BE2C (cell line): ENCODE results near the gene PIKFYVE.

Experiments
- DNase-seq: peaks from one replicate; pipeline ENCODE4 v3.0.0-alpha.2; 2020
- H3K27me3 ChIP-seq: fragments of 250-450 bp; sonication (Bioruptor Pico); 2 replicates; pipeline ENCODE4 v1.5.1; 2020; ENCODE audit warnings: mild to moderate bottlenecking
- H3K36me3 ChIP-seq: fragments of 250-450 bp; sonication (Bioruptor Pico); 2 replicates; pipeline ENCODE4 v1.5.1; 2020; ENCODE audit warnings: mild to moderate bottlenecking
- H3K4me1 ChIP-seq: fragments of 250-450 bp; sonication (Bioruptor Pico); 2 replicates; pipeline ENCODE4 v1.5.1; 2020
- H3K4me3 ChIP-seq: 2 replicates; pipeline ENCODE4 v1.5.1; 2011; ENCODE audit warnings: low read depth, low read length
- H3K9me3 ChIP-seq: fragments of 250-450 bp; sonication (Bioruptor Pico); 2 replicates; pipeline ENCODE4 v1.5.1; 2020
- TF ChIP-seq, protein P1 (sequence below): IDR thresholded peaks from 2 replicates; pipeline ENCODE4 v1.5.1; 2012; ENCODE audit warnings: mild to moderate bottlenecking, low read depth, low read length

The PIKFYVE gene

DNA sequence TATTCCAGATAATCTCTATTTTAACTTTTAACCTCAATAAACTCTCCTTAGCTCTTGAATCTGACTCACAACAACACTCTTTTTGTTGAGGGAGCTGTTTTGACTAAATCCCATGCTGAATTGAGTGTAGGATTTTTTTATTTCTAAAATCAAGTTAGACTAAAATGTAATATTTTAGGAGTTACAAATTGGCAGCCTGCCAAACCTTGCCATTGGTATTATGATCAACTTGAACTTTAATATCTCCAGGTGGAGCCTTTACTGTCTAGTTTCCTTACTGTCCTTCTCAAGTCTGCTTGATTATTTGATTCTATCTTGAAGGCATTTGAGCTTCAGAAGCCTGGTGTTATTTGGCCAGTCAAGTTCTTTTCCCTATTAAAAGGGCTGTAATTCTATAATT, 8.7 kb downstream of the PIKFYVE start:
- Histone ChIP-seq H3K36me3 (peaks cover 68% of the 10 kb centered on the region), H3K4me3 (no peak overlapping the region), H3K27me3 (no peaks in the 10 kb centered on the region), H3K9me3 (no peaks in the 10 kb centered on the region), H3K4me1 (peaks cover 8% of the 10 kb centered on the region)
- no peak for DNase-seq
- TF ChIP-seq, protein P1, sequence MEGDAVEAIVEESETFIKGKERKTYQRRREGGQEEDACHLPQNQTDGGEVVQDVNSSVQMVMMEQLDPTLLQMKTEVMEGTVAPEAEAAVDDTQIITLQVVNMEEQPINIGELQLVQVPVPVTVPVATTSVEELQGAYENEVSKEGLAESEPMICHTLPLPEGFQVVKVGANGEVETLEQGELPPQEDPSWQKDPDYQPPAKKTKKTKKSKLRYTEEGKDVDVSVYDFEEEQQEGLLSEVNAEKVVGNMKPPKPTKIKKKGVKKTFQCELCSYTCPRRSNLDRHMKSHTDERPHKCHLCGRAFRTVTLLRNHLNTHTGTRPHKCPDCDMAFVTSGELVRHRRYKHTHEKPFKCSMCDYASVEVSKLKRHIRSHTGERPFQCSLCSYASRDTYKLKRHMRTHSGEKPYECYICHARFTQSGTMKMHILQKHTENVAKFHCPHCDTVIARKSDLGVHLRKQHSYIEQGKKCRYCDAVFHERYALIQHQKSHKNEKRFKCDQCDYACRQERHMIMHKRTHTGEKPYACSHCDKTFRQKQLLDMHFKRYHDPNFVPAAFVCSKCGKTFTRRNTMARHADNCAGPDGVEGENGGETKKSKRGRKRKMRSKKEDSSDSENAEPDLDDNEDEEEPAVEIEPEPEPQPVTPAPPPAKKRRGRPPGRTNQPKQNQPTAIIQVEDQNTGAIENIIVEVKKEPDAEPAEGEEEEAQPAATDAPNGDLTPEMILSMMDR = no peak

DNA sequence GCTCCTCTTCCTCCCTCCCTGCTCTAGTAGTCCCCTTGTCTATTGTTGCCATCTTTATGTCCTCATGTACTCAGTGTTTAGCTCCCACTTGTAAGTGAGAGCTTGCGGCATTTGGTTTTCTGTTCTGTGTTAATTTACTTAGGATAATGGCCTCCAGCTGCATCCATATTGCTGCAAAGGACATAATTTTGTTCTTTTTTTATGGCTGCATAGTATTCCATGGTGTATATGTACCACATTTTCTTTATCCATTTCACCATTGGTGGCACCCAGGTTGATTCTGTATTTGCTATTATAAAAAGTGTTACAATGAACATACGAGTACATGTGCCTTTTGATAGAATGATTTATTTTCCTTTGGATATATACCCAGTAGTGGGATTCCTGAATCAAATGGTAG, 12.5 kb downstream of the PIKFYVE start:
- Histone ChIP-seq H3K4me1 (peaks cover 8% of the 10 kb centered on the region), H3K9me3 (no peaks in the 10 kb centered on the region), H3K27me3 (no peaks in the 10 kb centered on the region), H3K36me3 (peaks cover 78% of the 10 kb centered on the region), H3K4me3 (no peak overlapping the region)
- TF ChIP-seq, protein P1 = no peak
- DNase-seq = no peak

DNA sequence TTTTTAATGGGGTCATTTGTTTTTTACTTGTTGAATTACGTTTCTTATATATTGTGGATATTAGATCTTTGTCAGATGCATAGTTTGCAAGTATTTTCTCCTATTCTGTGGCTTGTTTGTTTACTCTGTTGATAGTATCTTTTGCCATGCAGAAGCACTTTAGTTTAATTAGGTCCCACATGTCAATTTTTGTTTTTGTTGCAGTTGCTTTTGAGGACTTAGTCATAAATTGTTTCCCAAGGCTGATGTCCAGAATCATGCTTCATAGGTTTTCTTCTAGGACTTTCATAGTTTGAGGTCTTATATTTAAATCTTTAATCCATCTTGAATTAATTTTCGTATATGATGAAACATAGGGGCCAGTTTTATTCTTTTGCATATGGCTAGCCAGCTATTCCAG, 13.2 kb downstream of the PIKFYVE start:
- Histone ChIP-seq H3K27me3 (no peaks in the 10 kb centered on the region), H3K36me3 (peaks cover 71% of the 10 kb centered on the region), H3K9me3 (no peaks in the 10 kb centered on the region), H3K4me3 (no peak overlapping the region), H3K4me1 (peaks cover 6% of the 10 kb centered on the region)
- DNase-seq = no peak
- TF ChIP-seq, protein P1 = no peak

DNA sequence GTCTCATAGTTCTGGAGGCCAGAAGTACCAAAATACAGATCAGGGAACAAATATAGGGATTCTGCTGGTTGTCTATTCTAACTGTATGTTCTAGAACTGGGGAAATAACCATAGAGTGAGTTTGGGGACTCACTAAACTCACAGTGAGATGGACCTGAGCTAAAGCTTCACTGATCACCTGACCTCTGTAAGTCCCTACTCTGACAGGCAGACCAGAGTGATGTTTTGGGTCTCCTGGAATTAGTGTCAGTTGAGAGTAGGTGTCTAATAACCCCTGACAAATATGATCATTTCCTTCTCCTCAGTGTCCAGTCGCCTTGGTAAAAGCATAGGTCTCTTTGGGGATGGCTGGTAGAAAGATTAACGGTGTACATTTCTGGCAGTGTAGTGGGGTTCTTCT, 14.2 kb downstream of the PIKFYVE start:
- no peak overlapping the region for H3K4me3 ChIP-seq
- H3K36me3 ChIP-seq = peaks cover 61% of the 10 kb centered on the region
- no peaks in the 10 kb centered on the region for H3K4me1 ChIP-seq
- TF ChIP-seq, protein P1 = no peak
- no peaks in the 10 kb centered on the region for H3K9me3 ChIP-seq
- no peaks in the 10 kb centered on the region for H3K27me3 ChIP-seq
- DNase-seq = no peak

DNA sequence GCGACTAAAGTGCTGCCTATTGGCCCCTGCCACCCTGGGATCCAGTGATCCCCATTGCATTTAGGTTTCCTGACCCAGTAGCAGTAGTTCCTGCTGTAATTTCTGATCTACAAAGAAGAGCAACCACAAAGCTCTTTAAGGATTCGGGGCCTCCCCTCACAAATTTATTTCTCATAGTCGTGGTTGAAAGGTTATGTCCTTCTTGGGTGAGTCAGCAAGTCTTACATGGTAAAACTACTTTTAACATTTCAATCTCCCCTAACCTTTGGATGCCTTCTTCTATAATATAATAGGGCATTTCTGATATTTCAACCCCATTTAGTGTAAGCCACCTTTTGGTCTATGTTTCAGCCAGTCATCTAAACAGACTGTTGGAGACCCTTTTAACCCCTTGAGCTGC, 14.9 kb downstream of the PIKFYVE start:
- TF ChIP-seq, protein P1 = no peak
- Histone ChIP-seq H3K27me3 (no peaks in the 10 kb centered on the region), H3K4me1 (no peaks in the 10 kb centered on the region), H3K9me3 (no peaks in the 10 kb centered on the region), H3K4me3 (no peak overlapping the region), H3K36me3 (peaks cover 57% of the 10 kb centered on the region)
- no peak for DNase-seq

DNA sequence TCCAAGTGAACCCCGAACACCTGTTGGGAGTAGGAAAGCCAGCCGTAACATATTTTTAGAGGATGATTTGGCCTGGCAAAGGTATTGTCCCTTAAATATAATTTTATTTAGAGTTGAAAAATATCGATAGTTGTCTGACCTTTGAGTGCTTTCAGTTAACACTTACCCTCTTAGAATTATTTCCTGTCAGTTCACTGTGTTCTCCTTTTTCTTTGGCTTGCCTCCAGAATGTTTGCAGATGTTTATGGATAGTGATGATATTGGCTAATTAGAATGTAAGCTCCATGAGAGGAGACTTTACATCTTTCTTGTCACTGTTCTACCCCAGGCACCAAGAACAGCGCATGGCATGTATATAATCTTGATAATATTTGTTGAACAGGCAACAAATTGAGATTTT, 19.8 kb downstream of the PIKFYVE start:
- Histone ChIP-seq H3K27me3 (no peaks in the 10 kb centered on the region), H3K9me3 (peaks cover 2% of the 10 kb centered on the region; the same call in 1 of the 2 replicates), H3K4me1 (no peaks in the 10 kb centered on the region), H3K4me3 (no peak overlapping the region), H3K36me3 (peaks cover 35% of the 10 kb centered on the region)
- TF ChIP-seq, protein P1 = no peak
- DNase-seq = no peak
